Smooth muscle cell (in vitro differentiated cells): Measurements from ENCODE around the gene FNDC3A. TPM values are rescaled to one million over a fixed set of nuclear protein-coding genes. Genes with fewer than 3 reads are reported as not detected.
A peak's percentile ranks its signal among the peaks of the same experiment; 100 is the strongest.
"Not testable (repeated sequence)": the region's sequence is repeated elsewhere in the genome, so short reads cannot be mapped to it uniquely, and the experiment has no call there.

Experiments
- DNase-seq: peaks from one replicate; lab custom pipeline; 2025; ENCODE audit not compliant: unreplicated experiment; lab: John Stamatoyannopoulos, UW
- H2AFZ ChIP-seq: fragments of 200-600 bp; sonication (generic); 2 replicates; pipeline ENCODE4 v1.6.0; 2016; ENCODE audit warnings: antibody characterized with exemption, low read depth, mild to moderate bottlenecking
- H3F3A ChIP-seq: fragments of 200-600 bp; sonication (generic); 2 replicates; pipeline ENCODE4 v1.6.0; 2017; ENCODE audit warnings: antibody characterized with exemption, low read depth
- H3K27ac ChIP-seq: fragments of 200-600 bp; sonication (generic); 2 replicates; pipeline ENCODE4 v1.5.1; 2016; ENCODE audit warnings: low read depth, mild to moderate bottlenecking
- H3K27me3 ChIP-seq: fragments of 200-600 bp; sonication (generic); 2 replicates; pipeline ENCODE4 v1.6.1; 2016; ENCODE audit warnings: low read depth, mild to moderate bottlenecking
- H3K36me3 ChIP-seq: fragments of 200-600 bp; sonication (generic); 2 replicates; pipeline ENCODE4 v1.5.1; 2016; ENCODE audit warnings: low read depth
- H3K4me1 ChIP-seq: fragments of 200-600 bp; sonication (generic); 2 replicates; pipeline ENCODE4 v1.5.1; 2016; ENCODE audit warnings: low read depth
- H3K4me2 ChIP-seq: fragments of 200-600 bp; sonication (generic); 2 replicates; pipeline ENCODE4 v1.6.0; 2016; ENCODE audit warnings: mild to moderate bottlenecking
- H3K4me3 ChIP-seq: fragments of 200-600 bp; sonication (generic); 2 replicates; pipeline ENCODE4 v1.5.1; 2016; ENCODE audit warnings: mild to moderate bottlenecking
- H3K79me2 ChIP-seq: fragments of 200-600 bp; sonication (generic); 2 replicates; pipeline ENCODE4 v1.6.0; 2016; ENCODE audit warnings: low read depth, mild to moderate bottlenecking
- H3K9ac ChIP-seq: fragments of 200-600 bp; sonication (generic); 2 replicates; pipeline ENCODE4 v1.6.0; 2016; ENCODE audit warnings: low read depth
- H3K9me3 ChIP-seq: fragments of 200-600 bp; sonication (generic); replicated peaks from 2 replicates; pipeline ENCODE4 v1.5.1; 2016; ENCODE audit warnings: low read depth
- H4K20me1 ChIP-seq: fragments of 200-600 bp; sonication (generic); 2 replicates; pipeline ENCODE4 v1.6.0; 2016; ENCODE audit warnings: low read depth
- CTCF ChIP-seq: fragments of 200-600 bp; sonication (generic); IDR thresholded peaks from 2 replicates; pipeline ENCODE4 v1.5.1; 2017; ENCODE audit warnings: borderline replicate concordance, mild to moderate bottlenecking, antibody characterized with exemption; ENCODE audit not compliant: insufficient read depth, poor library complexity, severe bottlenecking
- WGBS: methylation state at CpG from one replicate; pipeline ENCODE4 v1.1.7; 2016; ENCODE audit warnings: low lambda C conversion rate; 5-methylcytosine and 5-hydroxymethylcytosine counted together
- polyA plus RNA-seq: library from polyadenylated mRNA; unstranded; fragments of >200 nt; fragmentation: Nextera tagmentation; extraction: Ambion mirVana; gene quantifications from 2 replicates; pipeline ENCODE4 v1.2.1, GENCODE V29; 2016
- total RNA-seq: library from RNA; depleted of rRNA; stranded (reverse); fragments of >200 nt; gene quantifications from 2 replicates; pipeline ENCODE4 v1.2.3, GENCODE V29; 2014

The FNDC3A gene
- total and polyA plus RNA-seq, 2 experiments from 2014 or later = 22.0 to 104 TPM

DNA sequence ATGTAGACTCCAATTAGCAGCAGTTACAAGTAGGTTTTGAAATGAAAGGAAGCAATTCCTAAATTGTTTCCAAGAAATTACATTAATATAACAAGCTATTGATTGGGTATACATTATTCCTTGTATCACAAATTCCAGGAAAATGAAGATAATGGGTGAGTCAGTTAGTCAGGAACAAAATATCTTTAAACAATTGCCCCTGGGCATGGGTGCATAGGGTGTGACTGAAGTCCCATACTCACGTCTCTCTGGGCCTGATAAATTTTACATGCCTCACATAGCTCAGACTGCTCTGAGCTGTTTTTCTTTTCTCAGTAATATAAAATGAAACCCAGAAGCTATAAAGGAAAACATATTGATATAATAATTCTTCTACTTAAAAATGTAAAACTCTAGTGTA is 87.8 kb downstream of the FNDC3A start:
- Histone ChIP-seq H3K4me3 (no peak overlapping the region), H2AFZ (no peak overlapping the region), H3K9ac (no peak overlapping the region), H4K20me1 (no peaks in the 10 kb centered on the region), H3K27ac (peak overlapping the region; percentile 45), H3K36me3 (no peaks in the 10 kb centered on the region), H3F3A (no peaks in the 10 kb centered on the region), H3K79me2 (no peaks in the 10 kb centered on the region), H3K9me3 (no peaks in the 10 kb centered on the region), H3K4me2 (no peak overlapping the region), H3K27me3 (no peaks in the 10 kb centered on the region), H3K4me1 (no peaks in the 10 kb centered on the region)
- TF ChIP-seq CTCF = no peak
- WGBS = 64% methylated on average over 1 of the region's 1 CpG
- DNase-seq = no peak

- Histone ChIP-seq H3K79me2 (no peaks in the 10 kb centered on the region), H3K4me2 (no peak overlapping the region), H4K20me1 (no peaks in the 10 kb centered on the region), H3K4me3 (no peak overlapping the region), H3K4me1 (no peaks in the 10 kb centered on the region), H3K27ac (no peak overlapping the region), H3K27me3 (no peaks in the 10 kb centered on the region), H3K9me3 (no peaks in the 10 kb centered on the region), H3K36me3 (no peaks in the 10 kb centered on the region), H3F3A (no peaks in the 10 kb centered on the region), H2AFZ (no peak overlapping the region), H3K9ac (no peak overlapping the region)
- no peak for TF ChIP-seq CTCF
- no peak for DNase-seq
- 96% methylated on average over 3 of the region's 3 CpGs for WGBS
These were observed 88.8 kb downstream of the FNDC3A start for GRCh38 chr13:49064476-49064875.

DNA sequence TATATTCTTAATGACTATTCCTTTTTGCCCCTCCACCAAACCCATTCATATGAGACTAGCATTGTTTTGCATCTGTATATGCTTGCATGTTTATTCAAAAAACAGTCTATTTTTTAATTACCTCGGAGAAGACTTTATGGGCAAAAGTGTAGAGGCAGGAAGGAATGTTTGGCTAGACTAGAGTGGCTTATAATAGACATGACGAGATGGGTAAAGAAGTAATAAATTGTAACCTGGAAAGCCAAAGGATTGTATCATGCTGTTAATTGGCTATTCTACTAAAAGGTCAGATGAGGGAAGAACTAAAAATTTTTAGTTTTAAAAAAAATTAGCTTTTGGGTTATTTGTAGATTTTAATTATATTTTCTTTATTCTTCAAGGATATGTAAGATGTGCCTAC is 91.1 kb downstream of the FNDC3A start:
- no peak for TF ChIP-seq CTCF
- Histone ChIP-seq H3K27me3 (no peaks in the 10 kb centered on the region), H3K4me2 (no peak overlapping the region), H3F3A (no peaks in the 10 kb centered on the region), H3K4me1 (no peaks in the 10 kb centered on the region), H4K20me1 (no peaks in the 10 kb centered on the region), H3K79me2 (no peaks in the 10 kb centered on the region), H3K4me3 (no peak overlapping the region), H3K27ac (no peak overlapping the region), H3K9ac (no peak overlapping the region), H2AFZ (no peak overlapping the region), H3K9me3 (no peaks in the 10 kb centered on the region), H3K36me3 (no peaks in the 10 kb centered on the region)
- 93% methylated on average over 2 of the region's 2 CpGs for WGBS
- no peak for DNase-seq

- not testable (repeated sequence) for H3K4me3 ChIP-seq, H3K9me3 ChIP-seq, H3K9ac ChIP-seq, H3K27me3 ChIP-seq, H3K4me2 ChIP-seq, DNase-seq, H4K20me1 ChIP-seq, H3K36me3 ChIP-seq, H3F3A ChIP-seq, H3K27ac ChIP-seq, H3K79me2 ChIP-seq, H2AFZ ChIP-seq, H3K4me1 ChIP-seq
- 100% methylated on average over 1 of the region's 1 CpG for WGBS
These were observed 92.8 kb downstream of the FNDC3A start for GRCh38 chr13:49068498-49068897.

DNA sequence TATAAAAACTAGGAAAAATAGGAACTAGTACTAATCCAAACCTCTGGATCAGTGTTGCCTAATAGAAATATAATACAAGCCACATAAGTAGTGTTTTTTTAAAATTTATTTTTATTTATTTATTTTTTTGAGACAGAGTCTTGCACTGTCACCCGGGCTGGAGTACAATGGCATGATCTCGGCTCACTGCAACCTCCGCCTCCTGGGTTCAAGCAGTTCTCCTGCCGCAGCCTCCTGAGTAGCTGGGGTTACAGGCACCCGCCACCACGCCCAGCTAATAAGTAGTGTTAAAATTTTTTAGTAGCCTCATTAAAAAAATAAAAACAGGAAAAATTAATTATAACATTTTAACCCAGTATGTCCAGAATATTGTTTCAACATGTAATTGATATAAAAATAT is 94.3 kb downstream of the FNDC3A start:
- not testable (repeated sequence) for H3K79me2 ChIP-seq

More for the DNA sequence above, 94.3 kb downstream of the FNDC3A start:
- not testable (repeated sequence) for H3K4me1 ChIP-seq, DNase-seq, H3K9me3 ChIP-seq, H4K20me1 ChIP-seq, H3K9ac ChIP-seq, H3F3A ChIP-seq, H2AFZ ChIP-seq, H3K4me2 ChIP-seq, H3K4me3 ChIP-seq, H3K27me3 ChIP-seq, H3K36me3 ChIP-seq, H3K27ac ChIP-seq
- WGBS = 97% methylated on average over 6 of the region's 6 CpGs
